Natural killer cell (primary cell): Measurements from ENCODE around the gene USH2A. TPM values are rescaled to one million over a fixed set of nuclear protein-coding genes. Genes with fewer than 3 reads are reported as not detected.

Experiments used
- ATAC-seq, 3 donors: fragments of 150-1000 bp in 2 of 3; fragments of 200-7000 bp in 1 of 3; cut with Tn5 transposase; 1 replicate in 1 of 3; 2 replicates in 2 of 3; pipeline ENCODE4 v1.10.0; 2021; ENCODE audit warnings: mild to moderate bottlenecking in 2 of 3, moderate library complexity in 2 of 3
- DNase-seq, 2 donors: peaks; one replicate each; pipeline versions ENCODE4 v3.0.0 to v3.0.0-alpha.2; 2013 to 2021; ENCODE audit warnings: mixed read lengths in 1 of 2
- H3K27ac ChIP-seq: one replicate; pipeline ENCODE4 v1.5.1; 2013; ENCODE audit warnings: mild to moderate bottlenecking, low read length
- H3K27me3 ChIP-seq: one replicate; pipeline ENCODE4 v1.6.1; 2013; ENCODE audit warnings: low read length; ENCODE audit not compliant: control insufficient read depth, insufficient read depth
- H3K36me3 ChIP-seq: one replicate; pipeline ENCODE4 v1.6.1; 2013; ENCODE audit warnings: low read length; ENCODE audit not compliant: control insufficient read depth, insufficient read depth
- H3K4me1 ChIP-seq: one replicate; pipeline ENCODE4 v1.6.1; 2013; ENCODE audit warnings: low read length; ENCODE audit not compliant: control insufficient read depth, insufficient read depth
- H3K4me3 ChIP-seq: one replicate; pipeline ENCODE4 v1.5.1; 2013; ENCODE audit warnings: low read length
- H3K9me3 ChIP-seq: one replicate; pipeline ENCODE4 v1.6.1; 2013; ENCODE audit warnings: low read length; ENCODE audit not compliant: control insufficient read depth, insufficient read depth
- H3K27ac Mint-ChIP-seq, 2 donors: one replicate each; pipeline ENCODE4 v1.8.0; 2022; ENCODE audit warnings: mild to moderate bottlenecking in 2 of 2, mixed read lengths in 2 of 2, moderate library complexity in 1 of 2
- H3K27me3 Mint-ChIP-seq, 2 donors: one replicate each; pipeline ENCODE4 v1.8.0; 2022; ENCODE audit warnings: low read depth in 2 of 2, mixed read lengths in 2 of 2
- H3K36me3 Mint-ChIP-seq: one replicate; pipeline ENCODE4 v1.8.0; 2022; ENCODE audit warnings: mixed read lengths
- H3K4me1 Mint-ChIP-seq, 2 donors: one replicate each; pipeline ENCODE4 v1.8.0; 2022; ENCODE audit warnings: mixed read lengths in 2 of 2
- H3K4me3 Mint-ChIP-seq: one replicate; pipeline ENCODE4 v1.8.0; 2022; ENCODE audit warnings: mild to moderate bottlenecking, moderate library complexity, mixed read lengths
- H3K9me3 Mint-ChIP-seq, 2 donors: one replicate each; pipeline ENCODE4 v1.8.0; 2022; ENCODE audit warnings: mixed read lengths in 2 of 2
- CTCF ChIP-seq: fragments of 200-600 bp; IDR thresholded peaks from one replicate; pipeline ENCODE4 v1.8.0; 2022; ENCODE audit warnings: antibody characterized with exemption
- WGBS: methylation state at CpG from one replicate; pipeline ENCODE4 v1.1.7; 2013; ENCODE audit warnings: missing lambda C conversion rate; ENCODE audit not compliant: insufficient coverage; 5-methylcytosine and 5-hydroxymethylcytosine counted together
- intact Hi-C: fragments of 100-400 bp; cut with micrococcal nuclease; formaldehyde crosslinking; loops from one replicate; pipeline ENCODE4 v1.14.2; 2022
- total RNA-seq, 4 donors: library from RNA; stranded (reverse); fragments of 120-200 nt in 1 of 4; gene quantifications; one replicate each; pipeline versions ENCODE4 v1.2.3 to v1.2.4, GENCODE V29; 2013 to 2022

USH2A gene
- total RNA-seq, 3 donors from 2014 or later (not counting 1 experiment from before 2014, with no cell fraction given), result not detected

GRCh38 chr1:216281757-216282156 lies 141.5 kb downstream of the USH2A start:
- Mint-ChIP-seq H3K27me3 (no peaks in the 10 kb centered on the region), H3K4me1 (no peaks in the 10 kb centered on the region), H3K9me3 (peaks cover 12 to 13% of the 10 kb centered on the region in 2 donors), H3K36me3 (peaks cover 8% of the 10 kb centered on the region), H3K4me3 (no peak overlapping the region), H3K27ac (no peak overlapping the region)
- intact Hi-C loops, result no loop called here
- TF ChIP-seq CTCF, result no peak
- Histone ChIP-seq H3K27me3 (no peaks in the 10 kb centered on the region), H3K4me1 (no peaks in the 10 kb centered on the region), H3K36me3 (no peaks in the 10 kb centered on the region), H3K27ac (no peak overlapping the region), H3K9me3 (peaks cover 8% of the 10 kb centered on the region), H3K4me3 (no peak overlapping the region)
- DNase-seq, result no peak
- no peak for ATAC-seq
- no CpG with 5 or more reads among the region's 2 CpGs for WGBS

DNA sequence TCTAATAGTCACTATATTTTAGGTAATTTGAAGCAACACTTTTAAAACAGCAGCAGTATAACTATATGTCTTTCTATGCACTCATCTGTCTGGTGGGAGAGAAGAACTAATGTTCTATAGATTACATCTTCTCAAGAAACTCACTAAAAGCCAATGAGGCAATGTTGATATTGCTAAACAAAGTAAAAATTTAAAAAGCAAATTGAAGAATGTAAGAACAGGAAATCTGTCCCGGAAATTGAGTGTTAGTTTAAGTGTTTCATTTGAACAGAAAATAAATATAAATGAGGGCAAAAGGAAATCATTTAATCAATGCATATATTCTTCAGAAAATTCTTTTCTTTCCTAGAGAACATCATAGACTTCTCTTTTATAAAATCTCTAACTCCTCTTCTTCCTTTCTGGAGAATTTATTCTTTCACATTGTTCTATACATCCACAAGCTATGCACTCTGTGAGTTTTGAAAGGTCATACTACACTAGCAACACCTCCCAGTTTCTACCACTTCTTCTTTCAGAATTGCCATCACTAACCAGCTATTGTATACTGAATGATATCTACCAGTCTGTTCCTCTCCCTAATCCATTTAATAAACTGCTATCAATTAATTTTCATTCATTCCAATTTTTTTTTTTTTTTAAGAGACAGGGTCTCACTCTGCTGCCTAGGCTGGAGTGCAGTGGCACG lies 153.0 kb downstream of the USH2A start:
- intact Hi-C loops, result no loop called here
- DNase-seq, result no peak
- no peaks in the 10 kb centered on the region for H3K27me3 Mint-ChIP-seq
- no peak for ATAC-seq
- H3K36me3 ChIP-seq, result no peaks in the 10 kb centered on the region
- TF ChIP-seq CTCF, result no peak
- no peaks in the 10 kb centered on the region for H3K4me1 ChIP-seq
- H3K9me3 ChIP-seq, result no peaks in the 10 kb centered on the region
- no peaks in the 10 kb centered on the region for H3K27me3 ChIP-seq
- H3K27ac Mint-ChIP-seq, result no peak overlapping the region
- H3K36me3 Mint-ChIP-seq, result no peaks in the 10 kb centered on the region
- H3K4me3 ChIP-seq, result no peak overlapping the region
- no peaks in the 10 kb centered on the region for H3K4me1 Mint-ChIP-seq
- WGBS, result 80% methylated on average over 2 of the region's 2 CpGs
- H3K4me3 Mint-ChIP-seq, result no peak overlapping the region
- H3K27ac ChIP-seq, result no peak overlapping the region
- H3K9me3 Mint-ChIP-seq, result peaks cover 15 to 19% of the 10 kb centered on the region in 2 donors

GRCh38 chr1:216261631-216262030 lies 161.6 kb downstream of the USH2A start:
- no peaks in the 10 kb centered on the region for H3K36me3 ChIP-seq
- no peaks in the 10 kb centered on the region for H3K27me3 ChIP-seq
- no peak overlapping the region for H3K4me3 ChIP-seq
- no peak for DNase-seq
- H3K27ac Mint-ChIP-seq, result no peak overlapping the region
- H3K9me3 Mint-ChIP-seq, result peaks cover 16 to 22% of the 10 kb centered on the region in 2 donors
- WGBS, result 65% methylated on average over 3 of the region's 3 CpGs
- intact Hi-C loops, result no loop called here
- H3K27ac ChIP-seq, result no peak overlapping the region
- H3K4me1 ChIP-seq, result no peaks in the 10 kb centered on the region
- no peak for ATAC-seq
- H3K4me1 Mint-ChIP-seq, result no peaks in the 10 kb centered on the region
- no peaks in the 10 kb centered on the region for H3K27me3 Mint-ChIP-seq
- H3K9me3 ChIP-seq, result peaks cover 3% of the 10 kb centered on the region
- no peak for TF ChIP-seq CTCF
- H3K36me3 Mint-ChIP-seq, result peaks cover 9% of the 10 kb centered on the region
- H3K4me3 Mint-ChIP-seq, result no peak overlapping the region

DNA sequence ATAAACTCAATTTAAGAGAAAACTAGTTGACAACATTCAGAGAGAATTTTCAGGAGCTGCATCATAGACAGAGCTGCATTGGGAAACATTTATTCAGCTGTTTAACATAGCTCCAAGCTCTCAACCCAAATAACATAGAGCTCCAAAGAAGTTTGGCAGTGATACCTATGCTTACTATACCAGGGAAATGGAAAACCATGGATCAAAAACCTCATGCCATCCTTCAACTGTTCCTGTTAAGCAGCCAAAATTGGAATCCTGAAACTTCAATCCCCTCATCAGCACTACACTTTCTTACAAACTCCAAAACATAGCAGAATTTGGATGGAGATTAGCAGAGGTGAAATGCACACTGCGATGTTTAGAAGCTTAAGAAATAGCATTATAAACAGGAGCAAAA lies 164.4 kb downstream of the USH2A start:
- H3K36me3 Mint-ChIP-seq, result peaks cover 15% of the 10 kb centered on the region
- Histone ChIP-seq H3K4me1 (no peaks in the 10 kb centered on the region), H3K27ac (no peak overlapping the region), H3K4me3 (no peak overlapping the region), H3K27me3 (no peaks in the 10 kb centered on the region), H3K9me3 (peaks cover 3% of the 10 kb centered on the region), H3K36me3 (no peaks in the 10 kb centered on the region)
- no peak for ATAC-seq
- H3K27me3 Mint-ChIP-seq, result no peaks in the 10 kb centered on the region
- no peak for DNase-seq
- H3K27ac Mint-ChIP-seq, result no peak overlapping the region
- WGBS, result 67% methylated on average over 1 of the region's 1 CpG
- peaks cover 19 to 34% of the 10 kb centered on the region in 2 donors for H3K9me3 Mint-ChIP-seq
- no peaks in the 10 kb centered on the region for H3K4me1 Mint-ChIP-seq
- intact Hi-C loops, result no loop called here
- TF ChIP-seq CTCF, result no peak
- H3K4me3 Mint-ChIP-seq, result no peak overlapping the region
